Stimulated activated naive CD8-positive, alpha-beta T cell treated with anti-CD3 and anti-CD28 coated beads, Interleukin-15, amount 100 ng/mL, for 72 hours (primary cell): ENCODE results near the gene RABEP1.

Source experiments
- ATAC-seq: fragments of 150-1000 bp; cut with Tn5 transposase; 2 replicates; pipeline ENCODE4 v1.10.0; 2021; ENCODE audit warnings: mild to moderate bottlenecking, moderate library complexity
- DNase-seq, 2 donors: peaks; one replicate each; pipeline ENCODE4 v3.0.0; 2021 to 2022
- H3K27ac Mint-ChIP-seq, 2 donors: one replicate each; pipeline ENCODE4 v1.8.0; 2022; ENCODE audit warnings: mild to moderate bottlenecking in 2 of 2, mixed read lengths in 2 of 2, moderate library complexity in 2 of 2
- H3K27me3 Mint-ChIP-seq: one replicate; pipeline ENCODE4 v1.8.0; 2022; ENCODE audit warnings: mixed read lengths
- H3K4me1 Mint-ChIP-seq: one replicate; pipeline ENCODE4 v1.8.0; 2022; ENCODE audit warnings: mild to moderate bottlenecking, mixed read lengths
- H3K4me3 Mint-ChIP-seq, 2 donors: one replicate each; pipeline ENCODE4 v1.8.0; 2022; ENCODE audit warnings: mild to moderate bottlenecking in 2 of 2, mixed read lengths in 2 of 2, moderate library complexity in 1 of 2
- H3K9me3 Mint-ChIP-seq, 2 donors: one replicate each; pipeline ENCODE4 v1.8.0; 2022; ENCODE audit warnings: mixed read lengths in 2 of 2

Gene RABEP1

DNA sequence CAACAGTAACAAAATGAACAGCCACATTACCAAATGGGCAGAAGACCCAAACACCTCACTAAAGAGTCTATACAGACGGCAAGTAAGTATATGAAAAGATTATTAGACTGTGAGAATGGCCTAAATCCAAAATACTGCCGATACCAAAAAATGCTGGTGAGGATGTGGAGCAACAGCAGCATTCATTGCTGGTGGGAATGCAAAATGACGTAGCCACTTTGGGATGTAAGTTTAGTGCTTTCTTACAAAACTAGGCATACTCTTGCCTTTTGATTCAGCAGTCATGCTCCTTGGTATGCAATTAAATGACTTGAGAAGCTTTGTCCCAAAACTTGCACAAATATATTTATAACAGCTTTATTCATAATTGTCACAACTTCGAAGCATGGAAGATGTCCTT is 43.8 kb downstream of the RABEP1 start:
- Mint-ChIP-seq H3K4me3 (no peak overlapping the region), H3K27ac (no peak overlapping the region), H3K4me1 (peaks cover 30% of the 10 kb centered on the region), H3K9me3 (peaks cover 0 to 6% of the 10 kb centered on the region in 2 donors), H3K27me3 (no peaks in the 10 kb centered on the region)
- ATAC-seq: no peak
- no peak for DNase-seq

- Mint-ChIP-seq H3K27ac (peak overlapping the region; percentile 42 to 74), H3K4me1 (peaks cover 35% of the 10 kb centered on the region), H3K4me3 (peak overlapping the region in 1 of 2 donors; percentile 35), H3K9me3 (no peaks in the 10 kb centered on the region), H3K27me3 (no peaks in the 10 kb centered on the region)
- no peak for DNase-seq
- ATAC-seq: peak; percentile 39
Observed at GRCh38 chr17:5329784-5330557, 47.9 kb downstream of the RABEP1 start.

DNA sequence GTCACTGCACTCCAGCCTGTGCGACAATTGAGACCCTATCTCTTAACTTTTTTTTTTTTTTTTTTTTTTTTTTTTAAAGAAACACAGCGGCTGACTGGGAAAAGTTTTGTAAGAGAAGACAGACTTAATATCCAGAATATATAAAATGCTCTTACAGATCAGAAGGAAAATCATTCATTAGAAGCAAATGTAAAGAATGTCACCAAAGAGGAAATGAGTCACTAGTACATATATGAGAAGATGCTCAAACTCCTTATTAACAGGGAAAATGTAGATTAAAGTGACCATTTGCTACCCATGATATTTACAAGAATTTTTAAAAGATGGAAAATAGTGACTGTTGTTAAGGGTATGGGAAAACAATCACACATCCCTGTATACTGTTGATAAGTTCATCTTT is 48.9 kb downstream of the RABEP1 start:
- H3K27ac Mint-ChIP-seq: peak overlapping the region in 1 of 2 donors; percentile 34
- DNase-seq (no peak), ATAC-seq (no peak)
- no peaks in the 10 kb centered on the region for H3K27me3 Mint-ChIP-seq
- no peak overlapping the region for H3K4me3 Mint-ChIP-seq
- no peaks in the 10 kb centered on the region for H3K9me3 Mint-ChIP-seq
- peaks cover 35% of the 10 kb centered on the region for H3K4me1 Mint-ChIP-seq

DNA sequence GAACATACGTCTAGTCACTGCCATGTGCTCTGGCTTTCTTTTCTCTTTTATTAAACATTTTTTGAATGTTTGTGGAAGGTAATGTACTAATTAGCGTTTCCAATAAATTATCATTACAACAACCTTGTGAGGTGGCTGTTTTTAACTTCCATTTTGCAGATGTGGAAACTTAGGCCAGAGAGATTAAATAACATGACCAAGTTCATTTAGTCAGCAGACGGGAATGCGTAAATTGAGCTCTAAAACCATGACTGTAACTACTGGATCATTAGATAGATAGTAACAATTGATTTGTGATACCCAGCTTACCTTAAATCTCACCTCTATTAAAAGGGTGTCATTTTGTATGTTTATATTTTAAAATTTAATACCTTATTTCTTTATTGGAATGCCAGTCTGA is 49.4 kb downstream of the RABEP1 start:
- DNase-seq: no peak
- no peak for ATAC-seq
- H3K4me3 Mint-ChIP-seq: no peak overlapping the region
- H3K27me3 Mint-ChIP-seq: no peaks in the 10 kb centered on the region
- H3K9me3 Mint-ChIP-seq: no peaks in the 10 kb centered on the region
- no peak overlapping the region for H3K27ac Mint-ChIP-seq
- H3K4me1 Mint-ChIP-seq: peaks cover 30% of the 10 kb centered on the region

DNA sequence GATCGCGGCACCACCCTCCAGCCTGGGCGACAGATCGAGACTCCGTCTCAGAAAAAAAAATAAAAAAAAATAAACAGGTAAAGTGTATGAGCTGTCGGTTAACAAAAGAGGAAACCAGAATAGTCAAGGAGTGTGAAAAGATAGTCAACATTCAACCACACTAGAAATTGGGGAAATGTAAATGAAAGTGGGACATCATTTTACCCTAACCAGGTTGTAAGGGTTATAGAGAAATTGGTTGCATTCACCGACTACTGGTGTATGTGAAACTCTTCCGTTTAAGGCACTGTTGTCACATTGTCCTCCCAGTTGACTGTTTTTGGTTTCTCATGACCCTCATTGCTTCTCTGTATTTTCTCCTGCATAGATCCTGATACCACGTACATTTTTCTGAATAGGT is 62.8 kb downstream of the RABEP1 start:
- H3K4me3 Mint-ChIP-seq: no peak overlapping the region
- DNase-seq (no peak), ATAC-seq (no peak)
- no peaks in the 10 kb centered on the region for H3K9me3 Mint-ChIP-seq
- H3K27ac Mint-ChIP-seq: no peak overlapping the region
- H3K27me3 Mint-ChIP-seq: no peaks in the 10 kb centered on the region
- H3K4me1 Mint-ChIP-seq: no peaks in the 10 kb centered on the region

GRCh38 chr17:5352681-5353289 is 70.7 kb downstream of the RABEP1 start:
- Mint-ChIP-seq H3K27ac (no peak overlapping the region), H3K27me3 (no peaks in the 10 kb centered on the region), H3K4me3 (no peak overlapping the region), H3K4me1 (no peaks in the 10 kb centered on the region), H3K9me3 (no peaks in the 10 kb centered on the region)
- no peak for DNase-seq
- ATAC-seq: no peak

GRCh38 chr17:5354310-5354709 is 72.2 kb downstream of the RABEP1 start:
- Mint-ChIP-seq H3K27ac (peak overlapping the region in 1 of 2 donors; percentile 67), H3K9me3 (no peaks in the 10 kb centered on the region), H3K4me1 (no peaks in the 10 kb centered on the region), H3K4me3 (no peak overlapping the region), H3K27me3 (no peaks in the 10 kb centered on the region)
- DNase-seq: no peak
- ATAC-seq: no peak

DNA sequence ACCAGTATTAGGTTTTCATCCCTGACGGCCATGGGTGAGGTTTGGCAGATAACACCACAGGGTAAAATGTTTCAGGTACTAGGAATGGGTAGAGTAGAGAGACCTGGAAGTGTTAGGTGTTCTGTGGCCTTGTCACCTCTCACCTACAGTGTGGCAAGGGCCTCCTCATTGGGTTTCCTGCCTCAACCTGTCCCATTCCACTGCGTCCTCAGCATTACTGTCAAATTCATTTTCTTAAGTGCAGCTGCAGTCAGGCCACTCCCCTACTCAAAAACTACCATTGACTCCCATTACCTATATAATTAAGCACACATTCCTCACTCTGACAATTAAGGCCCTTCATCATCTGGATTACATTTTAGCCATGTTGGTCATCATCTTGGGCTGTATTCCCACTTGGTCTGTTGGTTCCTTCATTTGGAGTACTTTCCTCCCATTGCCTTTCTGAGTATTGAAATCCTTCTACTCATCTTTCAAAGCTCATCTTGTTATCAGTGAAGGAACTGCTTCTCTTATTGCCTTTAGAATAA is 72.9 kb downstream of the RABEP1 start:
- H3K27ac Mint-ChIP-seq: no peak overlapping the region
- H3K4me1 Mint-ChIP-seq: no peaks in the 10 kb centered on the region
- ATAC-seq: no peak
- no peaks in the 10 kb centered on the region for H3K9me3 Mint-ChIP-seq
- DNase-seq: no peak
- no peak overlapping the region for H3K4me3 Mint-ChIP-seq
- H3K27me3 Mint-ChIP-seq: no peaks in the 10 kb centered on the region

GRCh38 chr17:5355421-5356129 is 73.5 kb downstream of the RABEP1 start:
- H3K4me1 Mint-ChIP-seq: no peaks in the 10 kb centered on the region
- no peaks in the 10 kb centered on the region for H3K27me3 Mint-ChIP-seq
- no peak overlapping the region for H3K4me3 Mint-ChIP-seq
- DNase-seq: no peak
- H3K27ac Mint-ChIP-seq: no peak overlapping the region
- no peak for ATAC-seq
- H3K9me3 Mint-ChIP-seq: no peaks in the 10 kb centered on the region

GRCh38 chr17:5361426-5361825 is 79.3 kb downstream of the RABEP1 start:
- Mint-ChIP-seq H3K4me1 (no peaks in the 10 kb centered on the region), H3K27me3 (no peaks in the 10 kb centered on the region), H3K9me3 (no peaks in the 10 kb centered on the region), H3K4me3 (no peak overlapping the region), H3K27ac (peak overlapping the region in 1 of 2 donors; percentile 6)
- DNase-seq: no peak
- ATAC-seq: no peak

DNA sequence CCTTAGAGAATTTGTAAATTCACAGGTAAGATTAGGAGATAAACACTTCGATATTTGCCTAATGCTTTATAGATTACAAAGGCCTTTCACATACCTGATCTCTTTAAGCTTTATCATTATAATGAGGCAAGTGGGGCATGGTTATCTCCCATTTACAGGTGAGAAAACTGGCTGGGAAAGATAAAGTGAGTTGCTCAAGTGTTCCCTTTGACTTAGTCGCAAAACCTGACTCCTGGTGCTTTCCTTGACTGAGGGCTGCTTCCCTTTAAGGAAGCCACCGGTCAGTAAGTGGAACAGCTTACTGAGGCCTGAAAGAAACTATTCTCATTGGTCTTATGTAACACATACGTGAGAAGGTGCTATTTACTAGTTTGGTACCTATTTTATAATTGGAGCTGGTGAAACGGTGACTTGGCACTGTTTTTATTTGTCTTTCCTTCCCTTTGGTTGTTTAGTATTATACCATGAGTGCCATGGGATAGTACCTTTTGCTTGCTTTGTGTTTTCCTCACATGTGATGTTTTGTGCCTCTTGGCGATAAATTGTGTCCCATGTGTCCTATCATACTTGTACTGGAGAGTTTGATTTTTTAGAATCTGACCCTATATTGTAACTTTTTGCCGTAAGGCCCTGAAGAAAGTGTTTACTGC is 80.2 kb downstream of the RABEP1 start:
- H3K27ac Mint-ChIP-seq: no peak overlapping the region
- no peaks in the 10 kb centered on the region for H3K27me3 Mint-ChIP-seq
- H3K4me1 Mint-ChIP-seq: no peaks in the 10 kb centered on the region
- ATAC-seq (no peak), DNase-seq (no peak)
- no peaks in the 10 kb centered on the region for H3K9me3 Mint-ChIP-seq
- H3K4me3 Mint-ChIP-seq: no peak overlapping the region

DNA sequence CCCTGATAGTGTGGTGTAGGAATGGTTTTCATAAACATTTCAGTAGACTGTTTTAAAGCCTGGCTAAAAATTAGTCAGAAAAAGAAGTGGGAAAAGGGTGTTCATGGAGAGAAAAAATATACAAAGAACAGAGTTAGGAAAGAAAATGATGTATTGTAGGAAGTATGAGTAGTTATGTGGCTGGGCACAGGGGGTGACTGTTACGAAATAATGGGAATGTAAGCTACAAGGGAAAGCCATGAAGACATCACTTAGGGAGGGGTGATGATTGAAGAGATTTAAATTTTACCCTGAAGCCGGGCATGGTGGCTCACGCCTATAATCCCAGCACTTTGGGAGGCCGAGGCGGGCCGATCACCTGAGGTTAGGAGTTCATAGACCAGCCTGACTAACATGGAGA is 82.1 kb downstream of the RABEP1 start:
- no peaks in the 10 kb centered on the region for H3K4me1 Mint-ChIP-seq
- H3K4me3 Mint-ChIP-seq: no peak overlapping the region
- H3K9me3 Mint-ChIP-seq: no peaks in the 10 kb centered on the region
- no peaks in the 10 kb centered on the region for H3K27me3 Mint-ChIP-seq
- H3K27ac Mint-ChIP-seq: peak overlapping the region in 1 of 2 donors; percentile 11
- ATAC-seq: no peak
- no peak for DNase-seq

- Mint-ChIP-seq H3K27me3 (no peaks in the 10 kb centered on the region), H3K27ac (peak overlapping the region in 1 of 2 donors; percentile 36), H3K4me3 (no peak overlapping the region), H3K9me3 (no peaks in the 10 kb centered on the region), H3K4me1 (no peaks in the 10 kb centered on the region)
- ATAC-seq: no peak
- DNase-seq: no peak
Observed at GRCh38 chr17:5364696-5365095, 82.6 kb downstream of the RABEP1 start.

GRCh38 chr17:5365831-5366230 is 83.7 kb downstream of the RABEP1 start:
- Mint-ChIP-seq H3K27ac (peak overlapping the region in 1 of 2 donors; percentile 77), H3K27me3 (no peaks in the 10 kb centered on the region), H3K9me3 (no peaks in the 10 kb centered on the region), H3K4me3 (no peak overlapping the region), H3K4me1 (no peaks in the 10 kb centered on the region)
- no peak for ATAC-seq
- no peak for DNase-seq

DNA sequence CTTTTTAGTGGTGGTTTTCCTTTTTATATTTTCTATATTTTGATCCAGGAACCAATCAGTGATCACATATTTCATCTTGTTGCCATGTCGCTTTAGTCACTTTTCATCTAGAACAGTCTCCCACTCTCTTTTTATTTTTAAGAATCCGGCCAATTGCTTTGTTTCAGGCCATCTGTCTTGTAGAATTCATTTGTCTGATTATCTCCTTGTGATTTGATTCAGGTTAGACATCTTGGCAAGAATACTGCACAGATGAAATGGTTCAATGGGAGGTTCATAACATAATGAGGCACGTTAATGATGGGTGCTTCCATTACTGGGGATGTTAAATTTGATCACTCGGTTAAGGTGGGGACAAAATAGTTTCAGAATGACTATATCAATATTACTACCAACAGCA is 88.3 kb downstream of the RABEP1 start:
- Mint-ChIP-seq H3K9me3 (no peaks in the 10 kb centered on the region), H3K27ac (peak overlapping the region in 1 of 2 donors; percentile 68), H3K4me3 (no peak overlapping the region), H3K4me1 (no peaks in the 10 kb centered on the region), H3K27me3 (no peaks in the 10 kb centered on the region)
- ATAC-seq (no peak), DNase-seq (no peak)
